A549 (cell line): ENCODE data around the gene DACT3. TPM values are rescaled to one million over a fixed set of nuclear protein-coding genes. Genes with fewer than 3 reads are reported as not detected.

Experiments
- ATAC-seq, 2 experiments: fragments of 200-7000 bp in 1 of 2; fragments of >200 bp in 1 of 2; cut with Nextera tagmentation in 1 of 2; cut with Tn5 transposase in 1 of 2; 3 replicates each; pipeline versions ENCODE4 v1.8.0 to v1.9.1; 2018 to 2020; ENCODE audit warnings: mild to moderate bottlenecking in 1 of 2, moderate library complexity in 1 of 2
- CTCF ChIA-PET: fragments of 300-600 bp; sonication (Branson Sonifier 250); formaldehyde crosslinking; extraction: SDS; loops from one replicate; lab custom pipeline; 2021; ENCODE audit warnings: antibody characterized with exemption, inconsistent platforms; lab: Yijun Ruan, JAX
- POLR2A ChIA-PET: fragments of 350-600 bp; formaldehyde crosslinking; extraction: SDS; loops from one replicate; lab custom pipeline; 2021; ENCODE audit warnings: antibody characterized with exemption, inconsistent platforms; lab: Yijun Ruan, JAX
- DNase-seq, 2 experiments: peaks; one replicate each; pipeline versions ENCODE4 v3.0.0 to v3.0.0-alpha.2; 2011 to 2016; ENCODE audit warnings: low read depth in 1 of 2, low spot score in 1 of 2
- FAIRE-seq: peaks from 2 replicates; lab custom pipeline; 2011; peaks lifted over from hg19 to GRCh38; lab: Jason Lieb, UNC
- H3K27ac ChIP-seq, 2 experiments: fragments of >200 bp; sonication (Bioruptor Twin); formaldehyde crosslinking; 3 replicates each; pipeline ENCODE4 v1.5.1; 2016 to 2017
- H3K4me1 ChIP-seq: fragments of >200 bp; sonication (Bioruptor Twin); formaldehyde crosslinking; 3 replicates; pipeline ENCODE4 v1.6.1; 2016
- H3K4me2 ChIP-seq: fragments of >200 bp; sonication (Bioruptor Twin); formaldehyde crosslinking; 3 replicates; pipeline ENCODE4 v1.6.1; 2016
- H3K4me3 ChIP-seq: fragments of >200 bp; sonication (Bioruptor Twin); formaldehyde crosslinking; 3 replicates; pipeline ENCODE4 v1.5.1; 2016
- H3K9me3 ChIP-seq: fragments of >200 bp; sonication (Bioruptor Twin); formaldehyde crosslinking; 3 replicates; pipeline ENCODE4 v1.6.1; 2016
- BHLHE40 ChIP-seq: IDR thresholded peaks from 2 replicates; pipeline ENCODE4 v1.6.1; 2012; ENCODE audit warnings: low read depth, low read length, inconsistent platforms
- CBX2 ChIP-seq: fragments of 200-600 bp; sonication (generic); IDR thresholded peaks from 2 replicates; pipeline ENCODE4 v1.6.1; 2016; ENCODE audit warnings: low read depth, mild to moderate bottlenecking, borderline replicate concordance
- CBX8 ChIP-seq: fragments of 200-600 bp; sonication (generic); IDR thresholded peaks from 2 replicates; pipeline ENCODE4 v1.6.1; 2016
- CEBPB ChIP-seq, 2 experiments: fragments of >200 bp in 1 of 2; sonication (Bioruptor Twin) in 1 of 2; formaldehyde crosslinking in 1 of 2; IDR thresholded peaks; 2 replicates each; pipeline ENCODE4 v1.6.1; 2012 to 2016
- ESRRA ChIP-seq: fragments of 150-350 bp; IDR thresholded peaks from 2 replicates; pipeline ENCODE4 v1.6.1; 2014; ENCODE audit warnings: mild to moderate bottlenecking, low read length, borderline replicate concordance
- FOSB ChIP-seq: fragments of 250-450 bp; sonication (Bioruptor Pico); IDR thresholded peaks from 2 replicates; pipeline ENCODE4 v1.5.0; 2020; ENCODE audit warnings: mild to moderate bottlenecking, moderate library complexity
- FOSL2 ChIP-seq, 2 experiments: fragments of 450-650 bp in 1 of 2; fragments of >200 bp in 1 of 2; sonication (Bioruptor Twin) in 1 of 2; formaldehyde crosslinking; IDR thresholded peaks; 2 replicates each; pipeline versions ENCODE4 v1.5.0 to v1.6.1; 2016 to 2020; ENCODE audit warnings: mild to moderate bottlenecking in 1 of 2, moderate library complexity in 1 of 2
- FOXS1 ChIP-seq: fragments of 250-450 bp; sonication (Bioruptor Pico); IDR thresholded peaks from 2 replicates; pipeline ENCODE4 v1.5.0; 2020; ENCODE audit warnings: mild to moderate bottlenecking, moderate library complexity
- GATA3 ChIP-seq: IDR thresholded peaks from 2 replicates; pipeline ENCODE4 v1.6.1; 2012; ENCODE audit warnings: borderline replicate concordance
- HDAC2 ChIP-seq: fragments of 200-600 bp; sonication (generic); IDR thresholded peaks from 2 replicates; pipeline ENCODE4 v1.6.1; 2016
- HOXA7 ChIP-seq: fragments of 250-450 bp; sonication (Bioruptor Pico); IDR thresholded peaks from 2 replicates; pipeline ENCODE4 v1.5.0; 2020; ENCODE audit warnings: mild to moderate bottlenecking, moderate library complexity
- HOXB13 ChIP-seq: fragments of 250-450 bp; sonication (Bioruptor Pico); IDR thresholded peaks from 2 replicates; pipeline ENCODE4 v1.5.0; 2020; ENCODE audit warnings: low read depth, mild to moderate bottlenecking, moderate library complexity
- HOXB5 ChIP-seq: fragments of 250-450 bp; sonication (Bioruptor Pico); IDR thresholded peaks from 2 replicates; pipeline ENCODE4 v1.5.0; 2020; ENCODE audit warnings: mild to moderate bottlenecking, moderate library complexity
- JUNB ChIP-seq: fragments of >200 bp; sonication (Bioruptor Twin); formaldehyde crosslinking; IDR thresholded peaks from 2 replicates; pipeline ENCODE4 v1.6.1; 2016
- KDM1A ChIP-seq: fragments of 200-600 bp; sonication (generic); IDR thresholded peaks from 2 replicates; pipeline ENCODE4 v1.6.1; 2016; ENCODE audit warnings: low read depth, mild to moderate bottlenecking
- KDM5A ChIP-seq: fragments of 200-600 bp; sonication (generic); IDR thresholded peaks from 2 replicates; pipeline ENCODE4 v1.6.1; 2016; ENCODE audit warnings: antibody characterized with exemption, mild to moderate bottlenecking
- MAFK ChIP-seq: fragments of 450-650 bp; IDR thresholded peaks from 2 replicates; pipeline ENCODE4 v1.6.1; 2014; ENCODE audit not compliant: partially characterized antibody
- MAZ ChIP-seq: fragments of 150-350 bp; IDR thresholded peaks from 2 replicates; pipeline ENCODE4 v1.6.1; 2014; ENCODE audit warnings: antibody characterized with exemption, low read depth, low read length, borderline replicate concordance
- MYC ChIP-seq: IDR thresholded peaks from 2 replicates; pipeline ENCODE4 v1.6.1; 2012; ENCODE audit warnings: mild to moderate bottlenecking, inconsistent platforms, low read length, improper control_type of control experiment, borderline replicate concordance
- NPAS2 ChIP-seq: fragments of 250-450 bp; sonication (Bioruptor Pico); IDR thresholded peaks from 2 replicates; pipeline ENCODE4 v1.8.0; 2022; ENCODE audit warnings: mild to moderate bottlenecking, moderate library complexity, borderline replicate concordance
- POLR2A ChIP-seq: IDR thresholded peaks from 2 replicates; pipeline ENCODE4 v1.6.1; 2012; ENCODE audit warnings: mild to moderate bottlenecking, low read length
- RAD21 ChIP-seq, 2 experiments: fragments of >200 bp in 1 of 2; sonication (Bioruptor Twin) in 1 of 2; formaldehyde crosslinking in 1 of 2; IDR thresholded peaks in 1 of 2; conservative IDR thresholded peaks in 1 of 2; 2 replicates in 1 of 2; 3 replicates in 1 of 2; pipeline ENCODE4 v1.6.1; 2012 to 2018; ENCODE audit warnings: inconsistent platforms in 1 of 2
- RNF2 ChIP-seq: fragments of 200-600 bp; sonication (generic); IDR thresholded peaks from 2 replicates; pipeline ENCODE4 v1.6.1; 2016; ENCODE audit warnings: low read depth, mild to moderate bottlenecking, antibody characterized with exemption, moderate library complexity, borderline replicate concordance
- SMC3 ChIP-seq: fragments of >200 bp; sonication (Bioruptor Twin); formaldehyde crosslinking; IDR thresholded peaks from 3 replicates; pipeline ENCODE4 v1.6.1; 2018; ENCODE audit warnings: inconsistent platforms
- TFCP2L1 ChIP-seq: fragments of 250-450 bp; sonication (Bioruptor Pico); IDR thresholded peaks from 2 replicates; pipeline ENCODE4 v1.5.0; 2021; ENCODE audit warnings: mild to moderate bottlenecking
- TP53 ChIP-seq: fragments of 250-450 bp; sonication (Bioruptor Pico); IDR thresholded peaks from 2 replicates; pipeline ENCODE4 v1.5.0; 2021; ENCODE audit warnings: mild to moderate bottlenecking, moderate library complexity
- ZC3H11A ChIP-seq: fragments of 450-650 bp; IDR thresholded peaks from 2 replicates; pipeline ENCODE4 v1.6.1; 2014; ENCODE audit warnings: antibody characterized with exemption, mild to moderate bottlenecking
- ZFP36 ChIP-seq: fragments of 450-650 bp; IDR thresholded peaks from 2 replicates; pipeline ENCODE4 v1.6.1; 2014; ENCODE audit warnings: borderline replicate concordance; ENCODE audit not compliant: partially characterized antibody
- WGBS: methylation state at CpG from one replicate; pipeline ENCODE4 v1.1.6; 2017; ENCODE audit errors: missing lambda C conversion rate; 5-methylcytosine and 5-hydroxymethylcytosine counted together
- polyA plus RNA-seq, 4 experiments: library from polyadenylated mRNA; depleted of rRNA in 3 of 4; stranded (reverse); fragments of >200 nt; fragmentation: RNase III in 1 of 4; extraction: RNeasy Plus Mini Kit Qiagen cat#74134 plus additional on column Dnase treatment in 1 of 4; gene quantifications; 2 replicates in 3 of 4; 3 replicates in 1 of 4; pipeline ENCODE4 v1.2.3, GENCODE V29; 2011 to 2017
- TF ChIP-seq, protein P1 (sequence below): fragments of >200 bp; sonication (Bioruptor Twin); formaldehyde crosslinking; IDR thresholded peaks from 2 replicates; pipeline ENCODE4 v1.6.1; 2016
- TF ChIP-seq, protein P2 (sequence below): fragments of 450-650 bp; IDR thresholded peaks from 2 replicates; pipeline ENCODE4 v1.6.1; 2014; ENCODE audit warnings: antibody characterized with exemption

Gene DACT3
- polyA plus RNA-seq, 2 of the 4 experiments (the other 2 are of a cell fraction), result 0.32 to 0.36 TPM

DNA sequence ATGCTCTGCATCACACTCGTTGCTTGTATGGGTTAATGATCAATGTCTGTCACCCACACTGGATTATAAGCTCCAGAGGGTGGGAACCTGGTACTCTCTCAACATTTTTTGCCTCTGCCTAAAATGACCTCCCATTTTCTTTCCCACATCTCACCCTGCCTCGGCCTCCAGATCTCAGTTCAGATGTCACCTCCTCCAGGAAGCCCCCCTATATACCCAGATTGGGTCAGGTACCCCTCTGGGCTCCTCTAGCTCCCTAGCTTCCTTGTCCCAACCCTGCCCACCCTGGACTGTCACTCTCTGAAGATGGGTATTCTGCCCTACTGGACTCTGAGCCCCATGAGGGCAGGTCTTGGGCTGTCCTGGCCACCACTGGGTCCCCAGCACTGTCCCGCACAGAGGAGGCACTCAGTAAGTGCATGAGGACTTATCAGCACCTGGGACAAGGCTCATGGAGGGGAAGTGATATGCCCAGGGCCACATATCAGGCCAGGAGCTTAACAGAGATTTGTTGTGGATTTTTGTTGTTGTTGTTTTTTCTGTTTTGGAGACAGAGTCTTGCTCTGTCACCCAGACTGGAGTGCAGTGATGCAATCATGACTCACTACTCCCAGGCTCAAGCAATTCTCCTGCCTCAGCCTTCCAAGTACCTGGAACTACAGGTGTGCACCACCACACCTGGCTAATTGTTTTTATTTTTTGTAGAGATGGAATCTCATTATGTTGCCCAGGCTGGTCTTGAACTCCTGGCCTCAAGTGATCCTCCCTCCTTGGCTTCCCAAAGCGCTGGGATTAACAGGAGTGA is 32.1 kb upstream of the DACT3 start (continued):
- no peak for TF ChIP-seq ESRRA
- no peak for TF ChIP-seq SMC3
- peak; percentile 58 for TF ChIP-seq ZFP36
- no peak for TF ChIP-seq HDAC2
- TF ChIP-seq BHLHE40, result no peak
- no peak for TF ChIP-seq FOXS1 (CRISPR knock-in tag)
- no peak for TF ChIP-seq KDM5A
- no peak for TF ChIP-seq TFCP2L1 (CRISPR knock-in tag)
- no peak for TF ChIP-seq MAZ
- TF ChIP-seq HOXA7 (CRISPR knock-in tag), result no peak
- TF ChIP-seq, all 56 proteins: peak for 3

DNA sequence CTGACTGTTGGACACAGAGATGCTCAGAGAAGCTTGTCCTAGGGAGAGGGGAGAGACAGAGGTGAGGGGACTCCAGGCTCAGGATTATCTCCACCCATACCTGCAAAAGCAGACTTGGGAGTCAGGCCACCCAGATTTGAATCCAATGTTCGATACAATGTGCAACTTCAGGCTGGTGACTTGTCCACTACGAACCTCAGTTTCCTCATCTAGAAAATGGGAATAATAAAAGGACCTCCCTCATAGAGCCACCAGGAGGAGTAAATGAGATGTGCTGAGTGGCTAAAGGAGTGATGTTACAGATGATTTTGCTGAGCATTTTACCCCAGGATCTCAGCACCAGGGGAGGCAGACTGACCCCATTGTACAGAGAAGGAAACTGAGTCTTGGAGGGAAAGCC is 31.0 kb upstream of the DACT3 start:
- TF ChIP-seq FOSL2 (IDR thresholded peaks at IDR 0.05) (no peak), FOSL2 (CRISPR knock-in tag; IDR thresholded peaks at IDR 0.05) (no peak), JUNB (no peak), KDM5A (no peak), CBX8 (no peak), MAFK (no peak), GATA3 (no peak), TP53 (CRISPR knock-in tag) (no peak), KDM1A (peak; percentile 66; the same call in 1 of the 2 replicates)
- TF ChIP-seq, all 56 proteins: peak for 1
- H3K27ac ChIP-seq, result no peak overlapping the region
- no peaks in the 10 kb centered on the region for H3K9me3 ChIP-seq
- no peak overlapping the region for H3K4me3 ChIP-seq
- POLR2A ChIA-PET, result no interaction called here
- CTCF ChIA-PET, result interaction anchor here (0.6 to 7.3 kb wide), 5 partner anchors 11 to 432 kb away, joined by 3 to 73 read pairs (median 9); partner anchors contain the start of gene DACT3
- DNase-seq, result no peak
- no peak overlapping the region for H3K4me2 ChIP-seq
- H3K4me1 ChIP-seq, result no peaks in the 10 kb centered on the region; the same call in 2 of the 3 replicates
- FAIRE-seq, result no peak
- no peak for ATAC-seq
- WGBS, result 96% methylated on average over 2 of the region's 2 CpGs

DNA sequence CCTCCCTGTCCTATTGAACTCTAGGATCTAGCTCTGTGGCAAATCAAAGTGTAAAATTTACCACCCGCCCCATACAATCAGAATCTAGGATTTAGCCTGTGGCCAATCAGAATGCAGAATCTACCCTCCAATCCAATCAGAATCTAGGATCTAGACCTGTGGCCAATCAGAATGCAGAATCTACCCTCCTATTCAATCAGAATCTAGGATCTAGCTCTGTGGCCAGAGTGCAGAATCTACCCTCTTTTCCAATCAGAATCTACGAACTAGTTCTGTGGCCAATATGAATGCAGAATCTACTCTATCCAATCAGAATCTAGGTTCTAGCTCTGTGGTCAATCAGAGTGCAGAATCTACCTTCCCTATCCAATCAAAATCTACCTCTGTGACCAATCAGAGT is 30.1 kb upstream of the DACT3 start:
- no peak; a peak in 2 of 6 replicates for ATAC-seq

More for the DNA sequence above, 30.1 kb upstream of the DACT3 start:
- ChIA-PET POLR2A (no interaction called here), CTCF (interaction anchor here (0.9 to 7.3 kb wide), 8 partner anchors 12 to 74 kb away, joined by 3 to 73 read pairs (median 4); partner anchors contain the start of gene DACT3)
- Histone ChIP-seq H3K4me2 (no peak overlapping the region), H3K27ac (no peak overlapping the region), H3K4me1 (no peaks in the 10 kb centered on the region), H3K4me3 (no peak overlapping the region), H3K9me3 (no peaks in the 10 kb centered on the region)
- WGBS, result 48% methylated on average over 2 of the region's 2 CpGs
- TF ChIP-seq POLR2A, result no peak
- no peak for TF ChIP-seq RAD21 (conservative IDR thresholded peaks at IDR 0.05 in 1 of 2, IDR thresholded peaks at IDR 0.05 in 1 of 2)
- TF ChIP-seq HOXB13 (CRISPR knock-in tag), result no peak
- no peak for TF ChIP-seq CEBPB (IDR thresholded peaks at IDR 0.05)
- no peak for TF ChIP-seq MYC
- no peak for TF ChIP-seq KDM1A
- TF ChIP-seq KDM5A, result no peak
- no peak for TF ChIP-seq HOXB5 (CRISPR knock-in tag)
- TF ChIP-seq BHLHE40, result no peak
- no peak for TF ChIP-seq NPAS2 (CRISPR knock-in tag)
- no peak for TF ChIP-seq ZC3H11A
- TF ChIP-seq TFCP2L1 (CRISPR knock-in tag), result no peak
- no peak for TF ChIP-seq RNF2
- no peak for TF ChIP-seq HOXA7 (CRISPR knock-in tag)
- no peak for TF ChIP-seq FOSB (CRISPR knock-in tag)
- TF ChIP-seq CBX2, result no peak
- TF ChIP-seq, protein P1, sequence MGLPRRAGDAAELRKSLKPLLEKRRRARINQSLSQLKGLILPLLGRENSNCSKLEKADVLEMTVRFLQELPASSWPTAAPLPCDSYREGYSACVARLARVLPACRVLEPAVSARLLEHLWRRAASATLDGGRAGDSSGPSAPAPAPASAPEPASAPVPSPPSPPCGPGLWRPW, result no peak
- TF ChIP-seq HDAC2, result no peak
- TF ChIP-seq, protein P2, sequence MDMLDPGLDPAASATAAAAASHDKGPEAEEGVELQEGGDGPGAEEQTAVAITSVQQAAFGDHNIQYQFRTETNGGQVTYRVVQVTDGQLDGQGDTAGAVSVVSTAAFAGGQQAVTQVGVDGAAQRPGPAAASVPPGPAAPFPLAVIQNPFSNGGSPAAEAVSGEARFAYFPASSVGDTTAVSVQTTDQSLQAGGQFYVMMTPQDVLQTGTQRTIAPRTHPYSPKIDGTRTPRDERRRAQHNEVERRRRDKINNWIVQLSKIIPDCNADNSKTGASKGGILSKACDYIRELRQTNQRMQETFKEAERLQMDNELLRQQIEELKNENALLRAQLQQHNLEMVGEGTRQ, result no peak
- DNase-seq (peak in 1 of 2 experiments; percentile 47), FAIRE-seq (no peak)
